Mesothelial cell of epicardium (in vitro differentiated cells): ENCODE results near the gene LARP4. TPM values are rescaled to one million over a fixed set of nuclear protein-coding genes. Genes with fewer than 3 reads are reported as not detected.
A peak's percentile ranks its signal among the peaks of the same experiment; 100 is the strongest.

Source experiments
- DNase-seq, 2 experiments: peaks; one replicate each; pipeline ENCODE4 v3.0.0; 2021; ENCODE audit warnings: low spot score in 2 of 2; ENCODE audit not compliant: unreplicated experiment in 2 of 2
- H3K27ac Mint-ChIP-seq: 2 replicates; pipeline ENCODE4 v1.8.0; 2021; ENCODE audit warnings: mixed read lengths
- H3K27me3 Mint-ChIP-seq: 2 replicates; pipeline ENCODE4 v1.8.0; 2021; ENCODE audit warnings: low read depth, mixed read lengths
- H3K36me3 Mint-ChIP-seq: 2 replicates; pipeline ENCODE4 v1.8.0; 2021; ENCODE audit warnings: mixed read lengths
- H3K4me1 Mint-ChIP-seq: 2 replicates; pipeline ENCODE4 v1.8.0; 2021; ENCODE audit warnings: mixed read lengths
- H3K4me3 Mint-ChIP-seq: 2 replicates; pipeline ENCODE4 v1.8.0; 2021; ENCODE audit warnings: mild to moderate bottlenecking, moderate library complexity, mixed read lengths
- H3K9me3 Mint-ChIP-seq: 2 replicates; pipeline ENCODE4 v1.8.0; 2021; ENCODE audit warnings: mixed read lengths
- CTCF ChIP-seq: fragments of 200-600 bp; sonication (generic); IDR thresholded peaks from one replicate; pipeline ENCODE4 v1.5.0; 2021; ENCODE audit warnings: antibody characterized with exemption; ENCODE audit not compliant: unreplicated experiment
- total RNA-seq: library from RNA; stranded (reverse); gene quantifications from 3 replicates; pipeline ENCODE4 v1.2.1, GENCODE V29; 2021

LARP4 gene
- total RNA-seq, 1 donor from 2014 or later = 48.7 TPM

DNA sequence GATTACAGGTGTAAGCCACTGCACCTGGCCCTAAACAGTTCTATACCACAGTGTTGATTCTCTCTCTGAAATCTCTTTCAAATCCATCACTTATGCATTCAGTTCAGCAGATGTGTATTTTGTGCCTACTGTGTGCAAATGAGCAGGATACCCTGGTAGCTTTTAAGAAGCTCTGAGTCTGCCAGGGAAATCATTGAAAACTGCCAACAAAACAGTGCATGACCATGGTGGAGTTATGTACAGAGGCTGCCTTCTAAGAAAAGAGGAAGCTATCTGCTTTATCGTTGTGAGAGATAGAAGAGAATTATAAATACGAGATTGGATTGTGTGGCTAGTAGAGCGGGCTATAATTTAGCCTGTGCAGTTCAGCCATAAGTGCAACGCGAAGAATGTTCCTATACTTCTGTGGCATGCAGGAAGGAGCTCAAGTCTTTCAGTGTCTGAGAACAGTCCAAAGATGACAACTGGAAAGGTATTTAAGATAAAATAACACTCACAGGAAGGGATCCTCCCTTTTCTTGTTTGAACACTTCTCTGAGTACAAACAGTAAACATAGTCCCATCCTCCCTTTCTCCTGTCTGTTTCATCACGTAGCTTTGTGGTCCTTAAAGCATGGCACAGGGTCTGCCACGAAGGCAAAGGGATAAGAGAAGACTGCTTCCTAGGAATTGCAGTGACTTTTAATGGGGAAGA lies 108.4 kb downstream of the LARP4 start:
- Mint-ChIP-seq H3K27me3 (no peaks in the 10 kb centered on the region), H3K9me3 (no peaks in the 10 kb centered on the region), H3K4me1 (peaks cover 42% of the 10 kb centered on the region), H3K36me3 (no peaks in the 10 kb centered on the region), H3K27ac (peak overlapping the region; percentile 94), H3K4me3 (no peak overlapping the region)
- DNase-seq = no peak
- no peak for TF ChIP-seq CTCF

DNA sequence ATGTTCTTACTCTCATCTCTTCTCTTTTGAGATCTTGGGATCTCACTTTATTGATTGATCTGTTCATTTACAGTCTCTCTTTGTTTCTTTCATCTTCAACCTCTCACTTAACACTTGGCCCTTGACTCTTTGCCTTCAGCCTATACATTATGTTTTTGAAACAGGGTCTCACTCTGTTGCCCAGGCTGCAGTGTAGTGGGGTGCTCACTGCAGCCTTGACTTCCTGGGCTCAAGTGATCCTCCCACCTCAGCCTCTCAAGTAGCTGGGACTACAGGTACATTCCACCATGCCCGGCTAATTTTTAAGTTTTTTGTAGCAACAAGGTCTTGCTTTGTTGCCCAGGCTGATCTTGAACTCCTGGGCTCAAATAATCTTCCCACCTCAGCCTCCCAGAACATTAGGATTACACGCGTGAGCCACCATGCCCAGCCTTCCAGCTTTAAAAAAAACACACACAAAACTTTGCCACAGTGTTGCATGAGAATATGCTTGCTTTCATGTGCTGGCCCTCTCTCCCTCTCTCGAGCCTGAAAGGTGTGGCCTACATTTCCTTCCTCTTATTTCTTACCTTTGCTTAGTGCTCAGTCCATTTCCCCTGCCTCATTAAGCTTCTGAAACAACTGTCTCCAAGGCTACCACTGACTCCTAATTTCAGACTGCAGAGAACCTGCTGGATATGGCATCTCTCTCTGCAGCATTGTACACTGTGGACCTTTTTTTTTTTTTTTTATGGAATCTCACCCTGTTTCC lies 114.0 kb downstream of the LARP4 start:
- H3K4me3 Mint-ChIP-seq = no peak overlapping the region
- no peaks in the 10 kb centered on the region for H3K36me3 Mint-ChIP-seq
- no peaks in the 10 kb centered on the region for H3K27me3 Mint-ChIP-seq
- peaks cover 8% of the 10 kb centered on the region for H3K4me1 Mint-ChIP-seq
- no peaks in the 10 kb centered on the region for H3K9me3 Mint-ChIP-seq
- no peak for DNase-seq
- TF ChIP-seq CTCF = no peak
- H3K27ac Mint-ChIP-seq = no peak overlapping the region

- DNase-seq = no peak
- no peak for TF ChIP-seq CTCF
- Mint-ChIP-seq H3K27ac (peak overlapping the region; percentile 35), H3K4me3 (no peak overlapping the region), H3K36me3 (no peaks in the 10 kb centered on the region), H3K9me3 (no peaks in the 10 kb centered on the region), H3K27me3 (no peaks in the 10 kb centered on the region), H3K4me1 (peaks cover 4% of the 10 kb centered on the region)
Measured at GRCh38 chr12:50515587-50515986, 114.9 kb downstream of the LARP4 start.

DNA sequence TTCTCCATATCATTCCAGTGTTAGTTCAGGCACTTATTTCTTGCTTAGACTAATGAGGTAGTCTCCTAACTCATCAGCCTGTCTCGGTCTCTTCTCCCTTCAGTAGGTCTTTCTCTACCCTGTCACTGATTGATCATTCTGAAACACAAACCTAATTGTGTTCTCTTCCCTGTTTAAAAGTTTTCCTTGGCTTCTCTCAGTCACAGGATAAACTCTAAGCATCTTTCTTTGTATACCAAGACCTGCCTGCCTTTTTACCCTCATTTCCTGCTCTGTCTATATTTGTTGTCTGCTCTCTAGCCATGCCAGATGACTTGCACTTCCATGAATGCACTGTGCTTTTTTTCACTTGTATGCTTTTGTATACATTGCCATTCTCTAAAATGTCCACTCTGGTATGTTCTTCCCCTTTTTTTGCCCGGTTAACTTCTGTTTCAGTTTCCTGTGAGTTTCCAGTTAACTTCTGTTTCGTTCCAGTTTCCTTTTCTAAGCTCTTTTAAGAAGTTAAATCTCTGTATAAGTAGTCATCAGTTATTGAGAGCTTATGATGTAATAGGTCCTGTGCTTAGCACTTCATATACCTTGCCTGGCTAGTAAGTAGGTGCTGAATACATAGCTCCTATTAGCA lies 116.8 kb downstream of the LARP4 start:
- Mint-ChIP-seq H3K27ac (no peak overlapping the region), H3K4me1 (peaks cover 6% of the 10 kb centered on the region), H3K27me3 (no peaks in the 10 kb centered on the region), H3K36me3 (no peaks in the 10 kb centered on the region), H3K4me3 (no peak overlapping the region), H3K9me3 (no peaks in the 10 kb centered on the region)
- TF ChIP-seq CTCF = no peak
- no peak for DNase-seq

- Mint-ChIP-seq H3K4me3 (no peak overlapping the region), H3K27ac (no peak overlapping the region), H3K27me3 (no peaks in the 10 kb centered on the region), H3K9me3 (no peaks in the 10 kb centered on the region), H3K4me1 (peaks cover 6% of the 10 kb centered on the region), H3K36me3 (peaks cover 2% of the 10 kb centered on the region)
- no peak for DNase-seq
- TF ChIP-seq CTCF = no peak
Measured at GRCh38 chr12:50518090-50518489, 117.4 kb downstream of the LARP4 start.
